ENCODE results near the gene CRADD. TPM values are rescaled to one million over a fixed set of nuclear protein-coding genes. Genes with fewer than 3 reads are reported as not detected.

Gene CRADD
- total and polyA plus RNA-seq, 10 of the 15 experiments (the other 5 are each of a cell fraction or from before 2014, with no cell fraction given): 7.6 to 15.5 (median 11.7) TPM

- TF ChIP-seq, protein P1, sequence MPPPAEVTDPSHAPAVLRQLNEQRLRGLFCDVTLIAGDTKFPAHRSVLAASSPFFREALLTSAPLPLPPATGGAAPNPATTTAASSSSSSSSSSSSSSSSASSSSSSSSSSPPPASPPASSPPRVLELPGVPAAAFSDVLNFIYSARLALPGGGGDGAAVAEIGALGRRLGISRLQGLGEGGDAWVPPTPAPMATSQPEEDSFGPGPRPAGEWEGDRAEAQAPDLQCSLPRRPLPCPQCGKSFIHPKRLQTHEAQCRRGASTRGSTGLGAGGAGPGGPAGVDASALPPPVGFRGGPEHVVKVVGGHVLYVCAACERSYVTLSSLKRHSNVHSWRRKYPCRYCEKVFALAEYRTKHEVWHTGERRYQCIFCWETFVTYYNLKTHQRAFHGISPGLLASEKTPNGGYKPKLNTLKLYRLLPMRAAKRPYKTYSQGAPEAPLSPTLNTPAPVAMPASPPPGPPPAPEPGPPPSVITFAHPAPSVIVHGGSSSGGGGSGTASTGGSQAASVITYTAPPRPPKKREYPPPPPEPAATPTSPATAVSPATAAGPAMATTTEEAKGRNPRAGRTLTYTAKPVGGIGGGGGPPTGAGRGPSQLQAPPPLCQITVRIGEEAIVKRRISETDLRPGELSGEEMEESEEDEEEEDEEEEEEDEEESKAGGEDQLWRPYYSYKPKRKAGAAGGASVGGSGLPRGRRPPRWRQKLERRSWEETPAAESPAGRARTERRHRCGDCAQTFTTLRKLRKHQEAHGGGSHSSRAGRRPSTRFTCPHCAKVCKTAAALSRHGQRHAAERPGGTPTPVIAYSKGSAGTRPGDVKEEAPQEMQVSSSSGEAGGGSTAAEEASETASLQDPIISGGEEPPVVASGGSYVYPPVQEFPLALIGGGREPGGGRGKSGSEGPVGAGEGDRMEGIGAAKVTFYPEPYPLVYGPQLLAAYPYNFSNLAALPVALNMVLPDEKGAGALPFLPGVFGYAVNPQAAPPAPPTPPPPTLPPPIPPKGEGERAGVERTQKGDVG (CRISPR knock-in tag; IDR thresholded peaks at IDR 0.05): no peak
- TF ChIP-seq SIN3A (IDR thresholded peaks at IDR 0.05; ENCODE audit: low read depth, low read length) (no peak), HDAC2 (IDR thresholded peaks at IDR 0.05) (no peak; the same call in 1 of the 2 replicates), NFYB (IDR thresholded peaks at IDR 0.05; ENCODE audit: insufficient read depth, low read depth, low read length) (0 out of 2 replicates have a peak, but pooled peaks have one; percentile 11), ZNF24 (IDR thresholded peaks at IDR 0.05) (peak; percentile 48; the same call in 1 of the 2 replicates), KAT2A (conservative IDR thresholded peaks at IDR 0.05; ENCODE audit: control insufficient read depth, low read depth, low read length) (no peak), MEF2B (IDR thresholded peaks at IDR 0.05; ENCODE audit: partially characterized antibody, poor library complexity, severe bottlenecking) (peak; percentile 74), LARP7 (IDR thresholded peaks at IDR 0.05) (no peak), POLR2A (IDR thresholded peaks at IDR 0.05; ENCODE audit: low read depth, low read length) (no peak), POLR2AphosphoS2 (IDR thresholded peaks at IDR 0.05; ENCODE audit: low read depth, low read length) (no peak), NFYA (IDR thresholded peaks at IDR 0.05; ENCODE audit: borderline replicate concordance, low read depth, low read length) (no peak), ZNF384 (IDR thresholded peaks at IDR 0.05; ENCODE audit: borderline replicate concordance, low read depth, low read length) (peak; percentile 99), MEF2A (IDR thresholded peaks at IDR 0.05; ENCODE audit: insufficient read depth, low read depth, low read length) (peak; percentile 76)
Measured at GRCh38 chr12:93847517-93848474, 170.6 kb downstream of the CRADD start (continued).

Data from GM12878 (cell line).